DMS 273 treated with DMSO at 0.1 percent for 48 hours (cell line): Measurements from ENCODE around the gene BACE2.
"Not testable (repeated sequence)": the region's sequence is repeated elsewhere in the genome, so short reads cannot be mapped to it uniquely, and the experiment has no call there.

Source experiments
- DNase-seq: peaks from one replicate; lab custom pipeline; 2025; lab: John Stamatoyannopoulos, UW

The BACE2 gene

GRCh38 chr21:41215856-41216408 is 48.0 kb downstream of the BACE2 start:
- DNase-seq, result no peak

- no peak for DNase-seq
Observed at GRCh38 chr21:41216486-41216885, 48.5 kb downstream of the BACE2 start.

GRCh38 chr21:41217671-41218385 is 49.9 kb downstream of the BACE2 start:
- no peak for DNase-seq

- no peak for DNase-seq
Observed at GRCh38 chr21:41219498-41220207, 51.7 kb downstream of the BACE2 start.

- DNase-seq, result no peak
Observed at GRCh38 chr21:41220208-41220733, 52.3 kb downstream of the BACE2 start.

- no peak for DNase-seq
Observed at GRCh38 chr21:41222247-41223068, 54.5 kb downstream of the BACE2 start.

- DNase-seq, result no peak
Observed at GRCh38 chr21:41226853-41227252, 58.9 kb downstream of the BACE2 start.

GRCh38 chr21:41227357-41228005 is 59.5 kb downstream of the BACE2 start:
- DNase-seq, result no peak

- DNase-seq, result no peak
Observed at GRCh38 chr21:41228006-41228370, 60.0 kb downstream of the BACE2 start.

- no peak for DNase-seq
Observed at GRCh38 chr21:41228492-41228891, 60.5 kb downstream of the BACE2 start.

- no peak for DNase-seq
Observed at GRCh38 chr21:41228958-41229357, 61.0 kb downstream of the BACE2 start.

GRCh38 chr21:41229509-41230248 is 61.7 kb downstream of the BACE2 start:
- DNase-seq, result no peak

GRCh38 chr21:41230497-41230896 is 62.5 kb downstream of the BACE2 start:
- no peak for DNase-seq

- DNase-seq, result no peak
Observed at GRCh38 chr21:41231060-41231459, 63.1 kb downstream of the BACE2 start.

- no peak for DNase-seq
Observed at GRCh38 chr21:41232013-41232412, 64.1 kb downstream of the BACE2 start.

- no peak for DNase-seq
Observed at GRCh38 chr21:41233916-41234315, 66.0 kb downstream of the BACE2 start.

GRCh38 chr21:41234569-41234968 is 66.6 kb downstream of the BACE2 start:
- no peak for DNase-seq

- no peak for DNase-seq
Observed at GRCh38 chr21:41235201-41235600, 67.2 kb downstream of the BACE2 start.

GRCh38 chr21:41236352-41236973 is 68.5 kb downstream of the BACE2 start:
- no peak for DNase-seq

- DNase-seq, result not testable (repeated sequence)
Observed at GRCh38 chr21:41238081-41238796, 70.3 kb downstream of the BACE2 start.
